Renal cortex interstitium (tissue), 11 donors: ENCODE results near the gene GGA2. TPM values are rescaled to one million over a fixed set of nuclear protein-coding genes. Genes with fewer than 3 reads are reported as not detected.
"Not testable (repeated sequence)": the region's sequence is repeated elsewhere in the genome, so short reads cannot be mapped to it uniquely, and the experiment has no call there.

ENCODE experiments used
- DNase-seq, 11 donors: peaks; one replicate each; pipeline ENCODE4 v3.0.0-alpha.2; 2013; ENCODE audit warnings: low read depth in 9 of 11, low spot score in 4 of 11; ENCODE audit errors: extremely low read depth in 1 of 11
- polyA plus RNA-seq, 3 donors: library from polyadenylated mRNA; unstranded; fragments of 120-200 nt; gene quantifications; one replicate each; pipeline ENCODE4 v1.2.1, GENCODE V29; 2013; ENCODE audit not compliant: insufficient read length in 3 of 3

Gene GGA2
- polyA plus RNA-seq, 3 donors = 124 to 170 (median 164) TPM

- no peak for DNase-seq
Observed at GRCh38 chr16:23494188-23494587, 16.1 kb downstream of the GGA2 start.

- DNase-seq = no peak
Observed at GRCh38 chr16:23491490-23492391, 18.6 kb downstream of the GGA2 start.

GRCh38 chr16:23486480-23486879, 23.8 kb downstream of the GGA2 start:
- DNase-seq = no peak

- DNase-seq = no peak
Observed at GRCh38 chr16:23485841-23486240, 24.5 kb downstream of the GGA2 start.

- no peak for DNase-seq
Observed at GRCh38 chr16:23485257-23485614, 25.1 kb downstream of the GGA2 start.

- no peak for DNase-seq
Observed at GRCh38 chr16:23484510-23485256, 25.6 kb downstream of the GGA2 start.

- DNase-seq = not testable (repeated sequence)
Observed at GRCh38 chr16:23483492-23483891, 26.8 kb downstream of the GGA2 start.

GRCh38 chr16:23482778-23483177, 27.5 kb downstream of the GGA2 start:
- DNase-seq = no peak

GRCh38 chr16:23480257-23480656, 30.0 kb downstream of the GGA2 start:
- DNase-seq = no peak

GRCh38 chr16:23479138-23479537, 31.2 kb downstream of the GGA2 start:
- no peak for DNase-seq

GRCh38 chr16:23478566-23478965, 31.7 kb downstream of the GGA2 start:
- DNase-seq = no peak

GRCh38 chr16:23476289-23476688, 34.0 kb downstream of the GGA2 start:
- no peak for DNase-seq

- DNase-seq = no peak
Observed at GRCh38 chr16:23469814-23470213, 40.5 kb downstream of the GGA2 start.

GRCh38 chr16:23466162-23466885, 44.0 kb downstream of the GGA2 start:
- DNase-seq = no peak

- no peak for DNase-seq
Observed at GRCh38 chr16:23465179-23465578, 45.1 kb downstream of the GGA2 start.

- no peak for DNase-seq
Observed at GRCh38 chr16:23464196-23464595, 46.1 kb downstream of the GGA2 start.

GRCh38 chr16:23462994-23463393, 47.3 kb downstream of the GGA2 start:
- DNase-seq = not testable (repeated sequence)

GRCh38 chr16:23453338-23454052, 56.8 kb downstream of the GGA2 start:
- DNase-seq = no peak
